Left renal cortex interstitium (tissue), 4 donors: ENCODE measurements around the gene AATF. TPM values are rescaled to one million over a fixed set of nuclear protein-coding genes. Genes with fewer than 3 reads are reported as not detected.

Experiments used
- DNase-seq, 4 donors: peaks; one replicate each; pipeline ENCODE4 v3.0.0-alpha.2; 2013; ENCODE audit warnings: low read depth in 4 of 4, low spot score in 2 of 4, missing footprints in 1 of 4
- polyA plus RNA-seq, 4 donors: library from polyadenylated mRNA; unstranded; fragments of 120-200 nt; gene quantifications; one replicate each; pipeline ENCODE4 v1.2.1, GENCODE V29; 2013; ENCODE audit not compliant: insufficient read length in 4 of 4

Gene AATF
- polyA plus RNA-seq, 4 donors, result 48.4 to 55.3 (median 50.4) TPM

DNA sequence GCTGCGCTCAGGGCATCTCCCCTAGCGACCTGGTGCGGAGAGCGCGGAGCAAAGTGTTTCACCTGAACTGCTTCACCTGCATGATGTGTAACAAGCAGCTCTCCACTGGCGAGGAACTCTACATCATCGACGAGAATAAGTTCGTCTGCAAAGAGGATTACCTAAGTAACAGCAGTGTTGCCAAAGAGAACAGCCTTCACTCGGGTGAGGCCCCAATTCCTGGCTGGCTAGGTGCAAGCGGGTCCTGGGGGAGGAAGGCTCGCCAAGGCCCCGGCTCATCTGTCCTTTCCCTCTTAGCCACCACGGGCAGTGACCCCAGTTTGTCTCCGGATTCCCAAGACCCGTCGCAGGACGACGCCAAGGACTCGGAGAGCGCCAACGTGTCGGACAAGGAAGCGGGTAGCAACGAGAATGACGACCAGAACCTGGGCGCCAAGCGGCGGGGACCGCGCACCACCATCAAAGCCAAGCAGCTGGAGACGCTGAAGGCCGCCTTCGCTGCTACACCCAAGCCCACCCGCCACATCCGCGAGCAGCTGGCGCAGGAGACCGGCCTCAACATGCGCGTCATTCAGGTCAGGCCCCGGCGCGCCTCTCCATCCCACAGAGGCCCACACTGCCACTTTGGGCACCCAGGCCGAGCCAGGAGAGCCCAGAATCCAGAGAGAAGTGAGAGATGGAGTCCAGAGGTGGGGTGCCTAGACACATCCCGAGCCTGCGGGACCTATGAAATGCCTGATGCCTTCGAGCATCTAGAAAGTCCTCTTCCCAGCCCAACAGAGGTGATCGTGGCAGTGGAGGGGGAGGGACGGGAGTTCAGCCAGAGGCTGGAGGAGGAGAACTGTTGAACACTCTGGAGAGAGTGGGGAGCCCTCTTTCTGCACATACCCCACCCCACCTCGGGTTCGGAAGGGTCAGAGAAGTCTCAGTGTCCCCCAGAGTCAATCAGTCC, 8.2 kb upstream of the AATF start:
- no peak for DNase-seq

GRCh38 chr17:36941265-36942010, 7.3 kb upstream of the AATF start:
- no peak for DNase-seq

GRCh38 chr17:36942019-36942599, 6.6 kb upstream of the AATF start:
- DNase-seq, result no peak

GRCh38 chr17:36942631-36943125, 6.1 kb upstream of the AATF start:
- DNase-seq, result no peak

DNA sequence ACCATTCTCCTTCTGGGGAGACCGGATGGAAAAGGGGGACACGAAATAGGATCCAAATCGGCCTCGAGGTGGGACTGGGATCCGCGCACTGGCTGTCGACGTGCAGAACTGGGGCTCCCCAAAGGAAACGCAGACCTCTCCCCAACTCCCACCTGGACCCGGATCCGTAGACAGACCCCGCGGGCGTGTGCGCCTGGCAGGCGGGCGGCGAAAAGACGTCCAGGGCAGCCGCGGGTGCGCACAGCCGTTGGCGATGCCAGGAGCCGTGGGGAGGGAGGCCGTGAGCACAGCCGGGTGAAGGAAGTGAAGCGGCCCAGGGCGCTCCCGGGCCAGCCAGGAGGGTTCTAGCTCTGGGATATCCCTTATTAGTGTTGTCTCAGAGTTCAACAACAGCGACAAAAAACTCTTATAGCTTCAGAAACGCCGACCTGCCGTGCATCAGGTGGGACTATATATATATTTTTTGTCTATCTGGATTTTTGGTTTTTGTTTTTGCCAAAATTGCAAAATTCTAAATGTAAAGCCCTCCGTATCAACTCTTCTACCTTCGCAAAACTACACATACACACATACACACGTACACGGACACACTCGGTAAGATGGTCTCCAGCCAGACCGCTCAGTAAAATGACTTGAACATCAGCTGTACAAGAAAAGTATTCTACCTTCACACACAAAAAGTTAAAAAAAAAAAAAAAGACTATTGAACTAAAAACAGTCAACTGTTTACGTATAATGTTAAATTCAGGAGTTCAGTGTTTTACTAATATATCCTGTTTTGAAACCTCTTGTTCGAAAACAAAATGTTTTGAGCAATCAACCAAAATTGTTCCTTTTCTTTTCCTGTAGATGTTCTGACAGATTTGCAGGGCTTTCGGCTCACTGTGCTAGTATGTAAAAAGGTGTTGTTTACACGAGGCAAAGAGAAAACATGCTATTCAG, 5.2 kb upstream of the AATF start:
- no peak for DNase-seq

DNA sequence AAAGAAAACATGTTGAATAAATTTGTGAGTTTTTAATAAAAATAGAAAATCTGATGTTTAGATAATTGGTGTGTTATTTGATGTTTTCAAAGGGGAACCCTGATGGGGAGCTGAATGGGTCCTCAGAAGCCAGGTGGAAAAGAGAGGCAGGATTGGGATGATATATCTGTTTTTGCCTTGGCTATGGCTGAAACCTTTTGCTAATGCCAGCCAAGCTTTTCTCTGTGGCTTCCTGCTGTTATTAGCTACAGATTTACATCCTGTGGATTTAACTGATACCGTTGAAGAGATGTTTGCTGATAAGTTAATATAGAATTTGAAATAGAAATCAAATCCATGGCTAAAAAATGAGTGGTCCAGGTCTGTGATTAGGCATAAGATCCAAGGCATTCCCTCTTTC, 4.2 kb upstream of the AATF start:
- DNase-seq, result no peak

DNA sequence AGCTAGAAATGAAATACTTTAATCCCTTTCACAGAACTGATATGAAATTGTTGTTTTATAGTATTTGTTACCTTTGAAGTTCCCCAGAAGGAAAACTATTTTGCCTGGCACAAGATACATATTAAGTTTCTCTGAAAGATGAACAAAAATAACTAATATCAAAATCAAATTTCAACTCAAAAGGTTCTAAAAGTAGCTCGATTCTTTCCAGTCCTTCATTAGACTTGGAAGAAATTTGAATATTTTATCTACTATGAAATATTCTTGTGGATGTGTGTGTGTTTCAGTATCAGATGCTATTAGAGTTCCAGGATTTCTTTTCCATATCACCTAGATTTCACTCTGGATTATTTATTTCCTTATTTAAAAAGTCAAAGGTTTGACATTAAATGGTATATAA, 3.6 kb upstream of the AATF start:
- DNase-seq, result no peak

GRCh38 chr17:36945959-36946725, 2.6 kb upstream of the AATF start:
- no peak for DNase-seq

- DNase-seq, result no peak
Measured at GRCh38 chr17:36946726-36947091, 2.0 kb upstream of the AATF start.

DNA sequence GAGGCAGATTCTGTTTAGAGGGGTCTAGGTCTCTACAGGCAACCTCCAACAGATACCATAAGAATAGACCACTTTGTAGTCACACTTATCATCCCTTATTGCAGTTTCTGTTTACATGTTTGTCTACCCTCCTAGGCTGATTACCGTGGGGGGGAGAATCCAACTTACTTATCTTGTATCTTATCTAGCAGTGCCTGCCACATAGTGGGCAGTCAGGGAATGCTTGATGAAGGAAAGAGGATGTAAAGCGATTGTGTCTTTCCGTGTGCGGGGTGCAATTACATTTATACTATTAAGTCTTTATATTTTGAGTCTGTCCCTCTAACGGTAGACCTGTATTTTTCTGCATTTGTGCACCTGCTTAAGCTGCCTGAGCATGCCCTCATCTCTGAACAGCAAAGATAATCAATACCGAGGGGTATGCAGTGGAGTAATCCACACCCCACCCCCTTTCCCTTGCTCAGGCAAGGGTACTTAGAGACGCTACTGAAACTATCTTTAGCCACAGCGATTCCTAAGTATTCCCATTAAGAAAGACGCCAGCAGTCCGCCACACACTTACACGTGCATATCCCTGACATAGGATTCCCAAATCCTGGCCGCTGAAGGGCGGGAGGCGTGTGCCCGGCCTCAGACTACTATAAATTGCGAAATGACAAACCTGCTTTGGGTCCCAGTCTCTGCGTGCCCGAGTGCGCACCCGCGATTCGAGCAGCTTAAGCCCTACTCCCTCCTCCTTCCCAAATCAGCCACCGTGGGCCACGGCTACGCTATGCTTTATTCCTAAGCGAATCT, 635 bp upstream of the AATF start:
- DNase-seq, result no peak

- no peak for DNase-seq
Measured at GRCh38 chr17:36949461-36949927, 740 bp downstream of the AATF start.

DNA sequence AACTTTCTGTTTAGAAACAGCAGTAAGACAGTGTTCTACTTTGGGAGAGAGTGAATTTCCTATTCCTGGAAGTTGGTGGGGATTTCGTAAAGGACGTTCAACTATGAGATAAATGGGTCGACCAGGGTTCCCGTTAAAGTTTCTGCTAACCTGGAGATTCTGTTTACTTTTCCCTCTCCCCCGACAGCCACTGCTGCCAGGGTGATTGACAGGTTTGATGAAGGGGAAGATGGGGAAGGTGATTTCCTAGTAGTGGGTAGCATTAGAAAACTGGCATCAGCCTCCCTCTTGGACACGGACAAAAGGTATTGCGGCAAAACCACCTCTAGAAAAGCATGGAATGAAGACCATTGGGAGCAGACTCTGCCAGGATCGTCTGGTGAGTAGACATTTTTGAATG, 1.3 kb downstream of the AATF start:
- DNase-seq, result no peak

DNA sequence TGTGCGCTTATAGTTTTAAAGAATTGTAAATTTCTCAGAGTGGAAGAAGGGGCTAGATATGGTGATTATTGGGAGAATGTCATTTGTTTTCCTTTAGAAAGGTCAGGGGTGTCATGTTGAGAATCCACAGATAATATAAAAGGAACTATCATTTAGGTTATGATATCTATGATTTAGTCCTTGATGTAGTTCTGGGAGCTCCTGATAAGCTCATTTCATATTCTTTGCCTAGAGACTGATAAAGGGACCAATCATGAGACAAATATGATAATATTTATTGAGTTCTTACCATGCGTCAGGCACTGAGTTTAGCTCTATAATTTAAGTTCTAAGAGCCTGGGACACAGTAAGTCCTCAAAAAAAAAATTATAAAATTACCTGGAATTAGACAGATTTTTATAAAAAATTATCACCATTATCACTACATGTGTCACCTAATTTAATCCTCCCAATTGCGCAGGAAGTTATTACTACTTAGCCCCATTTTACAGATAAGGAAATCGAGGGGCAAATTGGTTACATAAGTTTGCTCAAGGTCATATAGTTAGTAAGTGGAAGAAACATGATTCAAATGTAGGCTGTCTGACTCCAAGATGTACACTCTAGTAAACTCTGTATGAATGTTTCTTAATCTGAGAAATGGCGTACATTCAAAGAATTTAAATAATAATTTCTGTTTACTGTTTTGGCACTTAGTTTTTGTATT, 2.5 kb downstream of the AATF start:
- DNase-seq, result no peak

- DNase-seq, result no peak
Measured at GRCh38 chr17:36971508-36971907, 22.8 kb downstream of the AATF start.

DNA sequence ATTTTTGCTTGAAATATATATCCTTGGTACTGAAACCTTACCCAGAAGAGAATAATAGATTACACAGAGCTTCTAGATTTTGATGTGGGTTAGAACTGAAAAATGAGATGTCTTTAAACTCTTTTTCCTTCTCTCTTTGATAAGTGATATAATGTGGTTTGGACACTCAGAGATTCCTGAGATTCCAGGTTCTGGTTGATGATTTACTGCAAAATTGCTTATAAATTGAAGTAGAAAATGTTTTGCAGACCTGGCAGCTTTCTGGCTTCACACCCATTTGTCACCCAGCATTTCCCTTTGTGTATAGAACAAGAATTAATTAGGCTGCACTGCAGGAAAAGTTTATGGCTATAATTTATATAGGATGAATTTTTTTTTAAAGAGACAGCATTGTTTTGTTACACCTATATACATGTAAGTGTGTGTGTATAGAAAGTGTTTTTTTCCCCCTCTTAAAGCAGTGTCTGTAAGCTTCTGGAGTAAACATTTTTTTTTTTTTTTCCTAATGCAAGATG, 23.5 kb downstream of the AATF start:
- DNase-seq, result no peak

GRCh38 chr17:36972905-36973304, 24.2 kb downstream of the AATF start:
- no peak for DNase-seq

- no peak for DNase-seq
Measured at GRCh38 chr17:36975922-36976515, 27.3 kb downstream of the AATF start.
